Fibroblast of skin of abdomen (primary cell): ENCODE data around the gene TJAP1.
"Not testable (repeated sequence)": the region's sequence is repeated elsewhere in the genome, so short reads cannot be mapped to it uniquely, and the experiment has no call there.

Source experiments
- DNase-seq: peaks from one replicate; pipeline ENCODE4 v3.0.0-alpha.2; 2013

Gene TJAP1

DNA sequence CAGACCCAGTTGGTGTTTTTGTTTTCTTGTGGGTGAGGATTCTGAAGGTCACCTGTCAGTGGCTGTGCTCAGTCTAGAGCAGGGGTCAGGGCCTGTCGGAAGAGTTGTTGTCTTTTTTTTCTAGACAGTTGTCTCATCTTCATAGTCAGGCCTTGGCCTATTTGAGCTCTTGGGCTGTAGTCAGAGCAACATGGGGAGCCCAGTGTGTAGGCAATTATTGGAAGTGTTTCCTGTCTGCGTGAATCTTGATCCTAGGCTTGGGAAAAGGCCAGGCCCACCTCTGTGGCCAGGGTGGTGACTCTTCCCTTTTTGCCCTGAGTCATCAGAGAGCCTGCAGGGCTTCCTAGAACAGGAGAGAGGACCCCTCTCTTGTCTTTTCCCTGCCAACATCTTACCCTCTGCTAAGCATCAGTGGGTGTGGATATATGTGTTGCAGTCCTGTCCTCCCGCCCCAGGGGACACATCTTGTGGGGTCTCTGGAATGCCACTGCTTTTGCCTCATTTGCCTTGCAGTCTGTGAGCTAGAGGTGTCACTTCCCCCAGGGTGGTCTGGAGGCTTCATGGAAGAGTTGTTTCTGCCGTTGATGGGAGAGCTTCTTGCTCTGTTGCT, 11.4 kb downstream of the TJAP1 start:
- peak; percentile 28 for DNase-seq

DNA sequence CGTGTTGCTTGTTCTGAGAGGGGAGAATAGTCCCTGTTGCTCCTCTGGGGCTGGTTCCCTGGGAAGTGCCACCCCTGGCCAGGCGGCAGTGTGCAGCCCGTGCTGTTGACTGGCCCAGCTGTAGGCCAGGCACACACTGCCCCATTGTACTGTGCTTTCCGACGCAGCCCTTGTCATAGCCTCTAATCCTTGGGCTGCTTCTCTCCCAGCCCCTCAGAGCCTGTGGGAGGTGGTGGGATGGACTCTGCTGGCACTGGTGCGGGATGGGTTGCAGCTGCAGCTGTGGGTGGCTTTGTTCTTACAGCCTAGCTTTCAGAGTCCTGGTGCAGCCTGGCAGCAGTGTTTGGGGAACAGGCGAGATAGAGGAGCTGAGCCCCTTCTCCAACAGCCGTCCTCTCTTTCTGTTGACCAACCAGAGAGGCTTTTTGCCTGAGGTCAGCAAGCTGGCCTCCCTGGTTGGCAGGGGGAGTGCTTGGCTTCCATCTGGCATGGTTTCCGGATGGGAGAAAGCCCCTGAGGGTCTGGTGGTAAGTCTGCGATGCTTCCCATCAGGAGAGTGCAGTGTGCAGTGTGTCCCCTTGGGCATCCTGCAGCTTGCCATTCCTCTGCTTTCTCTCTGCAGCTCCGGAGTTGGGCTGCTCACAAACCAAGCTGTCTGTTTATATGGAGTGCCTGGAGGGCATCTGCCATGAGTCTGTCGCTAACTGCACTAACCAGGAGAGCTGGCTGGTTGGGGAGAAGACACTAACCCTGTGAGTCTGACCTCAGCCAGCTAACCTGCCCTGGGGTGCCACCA, 12.1 kb downstream of the TJAP1 start:
- DNase-seq: no peak

DNA sequence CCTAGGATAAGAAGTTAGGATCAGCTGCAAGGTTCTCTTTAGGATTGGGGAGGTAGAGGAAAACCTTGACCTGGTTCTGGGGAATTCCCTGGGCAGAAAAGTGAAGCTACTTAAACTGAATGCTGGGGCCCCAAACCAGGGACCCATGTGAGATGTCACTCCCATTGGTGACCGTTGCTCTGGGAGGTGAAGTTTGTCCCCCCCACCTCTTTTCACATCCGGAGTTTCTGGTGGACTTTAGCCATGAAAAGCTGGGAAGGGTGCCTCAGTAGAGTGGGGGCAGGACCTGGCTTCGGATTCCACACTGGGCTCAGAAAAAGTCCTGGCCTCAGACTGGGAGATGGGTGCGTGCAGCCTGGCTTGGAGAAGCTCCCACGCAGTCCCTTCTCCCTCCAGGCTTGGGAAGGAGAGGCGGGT, 13.2 kb downstream of the TJAP1 start:
- DNase-seq: no peak

DNA sequence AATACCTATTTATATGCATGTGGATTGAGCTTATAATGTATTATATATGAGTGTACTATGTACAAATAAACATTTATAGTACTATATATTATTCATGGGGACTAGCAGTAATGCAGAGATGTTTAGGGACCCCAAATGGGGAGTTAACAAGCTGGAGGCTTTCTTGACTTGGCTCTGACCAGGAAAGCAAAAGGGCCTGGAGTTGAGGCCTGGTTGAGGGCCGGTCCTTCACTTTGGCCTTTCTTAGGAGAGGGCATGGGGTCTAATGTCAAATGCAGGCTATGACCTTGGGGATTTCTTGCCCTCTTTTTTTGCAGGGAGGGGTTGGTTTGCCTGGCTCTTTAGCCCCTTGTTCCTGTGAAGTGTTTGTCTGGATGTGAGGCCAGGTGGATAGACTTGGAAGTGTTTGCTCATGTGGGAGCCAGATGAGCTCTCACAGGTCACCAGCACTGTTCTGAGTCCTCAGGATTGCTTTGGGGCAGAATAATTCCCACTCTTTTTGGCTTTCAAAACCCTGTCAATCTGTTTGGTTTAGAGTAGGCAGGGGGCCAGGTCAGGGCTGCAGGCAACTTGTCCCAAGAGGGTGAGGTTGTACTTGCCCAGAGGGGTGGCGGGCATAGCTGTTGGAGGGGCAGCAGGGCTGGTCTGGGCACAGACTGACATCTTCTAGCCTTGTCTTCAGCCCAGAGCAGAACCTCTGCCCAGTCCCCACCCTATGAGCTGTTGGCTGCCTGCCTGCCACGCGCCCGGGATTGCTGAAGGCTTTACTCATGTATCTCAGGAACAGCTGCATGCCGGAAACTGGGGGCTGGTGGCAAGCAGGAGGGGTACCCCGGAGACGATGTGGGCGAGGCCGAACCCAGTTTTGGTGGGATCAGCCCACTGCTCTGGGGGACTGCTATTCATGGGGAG, 14.6 kb downstream of the TJAP1 start:
- DNase-seq: peak; percentile 74

DNA sequence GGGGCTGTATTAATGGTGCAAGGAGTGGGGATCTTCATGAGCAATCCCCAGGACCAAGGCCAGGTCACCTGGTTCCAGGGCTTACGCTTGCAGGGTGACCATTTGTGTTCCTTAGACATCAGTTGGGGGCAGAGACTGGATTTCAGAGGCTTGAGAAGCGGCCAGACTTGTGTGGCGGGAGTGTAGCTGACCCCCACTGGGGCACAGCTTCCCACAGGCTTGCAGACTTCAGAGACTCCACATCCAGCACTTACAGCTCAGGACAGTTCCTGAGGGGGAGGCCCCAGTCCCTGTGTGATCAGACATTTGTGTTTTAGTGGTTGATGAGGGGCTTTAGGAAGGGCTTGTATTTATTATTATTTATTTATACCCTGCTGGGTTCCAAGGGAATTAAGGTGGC, 15.3 kb downstream of the TJAP1 start:
- DNase-seq: peak; percentile 12

DNA sequence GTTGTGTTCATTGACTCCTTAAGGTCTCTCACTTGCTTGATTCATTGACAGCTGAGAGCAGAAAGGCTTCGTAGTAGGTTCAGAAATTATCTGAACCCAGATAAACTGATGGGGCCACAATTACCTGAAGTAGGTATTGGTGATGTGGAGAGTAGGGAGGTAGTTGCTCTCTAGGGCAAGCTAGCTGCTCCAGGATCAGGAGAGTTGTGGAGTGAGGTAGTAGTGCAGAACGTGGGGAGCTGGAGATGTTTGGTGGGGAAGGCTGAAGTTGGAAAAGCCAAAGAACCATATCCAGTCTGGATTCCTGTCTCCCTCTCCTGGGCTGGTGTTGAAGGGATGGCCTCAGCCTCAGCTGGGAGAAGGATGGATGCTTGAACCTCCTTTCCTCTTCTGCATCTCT, 15.9 kb downstream of the TJAP1 start:
- no peak for DNase-seq

DNA sequence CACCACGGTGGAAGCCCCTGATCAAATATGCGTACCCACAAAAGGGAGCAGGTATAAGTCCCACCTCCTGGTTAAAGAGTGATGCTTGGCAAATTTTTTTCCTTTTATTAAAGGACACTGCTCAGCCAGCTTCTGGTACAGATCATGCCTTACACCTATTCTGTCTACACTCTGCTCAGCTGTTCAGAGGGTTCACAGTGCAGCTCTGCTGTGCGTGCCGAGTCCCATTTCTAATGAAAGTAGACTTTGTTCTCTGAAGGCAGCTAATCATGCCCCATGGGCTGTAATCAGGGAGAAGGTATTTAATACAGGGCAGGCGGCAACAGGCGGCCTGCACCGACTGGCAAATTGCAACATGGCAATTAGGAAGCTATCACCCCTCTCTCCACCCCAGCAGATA, 16.5 kb downstream of the TJAP1 start:
- no peak for DNase-seq

DNA sequence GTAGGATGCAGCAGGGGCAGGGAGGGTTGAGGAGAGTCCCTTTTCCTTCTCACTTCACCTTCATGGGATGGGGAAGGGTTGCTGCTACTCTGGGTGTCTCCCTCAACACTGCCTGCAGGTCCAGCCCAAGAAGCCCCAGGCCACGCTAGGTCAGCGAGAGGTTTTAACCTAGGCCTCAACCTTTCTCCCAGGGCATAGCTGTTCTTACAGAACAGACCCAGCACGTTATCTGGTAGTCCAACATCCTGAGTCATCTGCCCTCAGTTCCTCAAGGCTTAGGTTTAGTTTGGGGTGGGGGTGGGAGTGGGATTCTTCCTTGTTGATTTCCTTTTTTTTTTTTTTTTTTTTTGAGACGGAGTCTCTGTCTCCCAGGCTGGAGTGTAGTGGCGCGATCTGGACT, 17.0 kb downstream of the TJAP1 start:
- no peak for DNase-seq

DNA sequence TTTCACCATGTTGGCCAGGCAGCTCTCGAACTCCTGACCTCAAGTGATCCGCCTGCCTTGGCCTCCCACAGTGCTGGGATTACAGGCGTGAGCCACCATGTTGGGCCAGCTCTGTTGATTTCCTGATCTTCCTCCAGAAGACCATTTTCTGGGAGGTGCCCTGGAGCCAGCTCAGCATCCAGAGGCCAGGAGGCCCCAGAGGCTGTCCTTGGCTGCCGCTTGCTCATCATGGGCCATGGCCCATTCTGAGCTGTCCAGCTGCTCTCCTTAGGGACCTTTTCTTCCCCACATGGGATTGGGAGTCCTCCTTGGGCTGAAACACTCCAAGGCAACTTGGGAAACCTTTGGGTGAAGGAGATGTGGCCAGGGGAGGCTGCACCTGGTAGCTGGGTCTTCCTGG, 17.4 kb downstream of the TJAP1 start:
- DNase-seq: no peak

DNA sequence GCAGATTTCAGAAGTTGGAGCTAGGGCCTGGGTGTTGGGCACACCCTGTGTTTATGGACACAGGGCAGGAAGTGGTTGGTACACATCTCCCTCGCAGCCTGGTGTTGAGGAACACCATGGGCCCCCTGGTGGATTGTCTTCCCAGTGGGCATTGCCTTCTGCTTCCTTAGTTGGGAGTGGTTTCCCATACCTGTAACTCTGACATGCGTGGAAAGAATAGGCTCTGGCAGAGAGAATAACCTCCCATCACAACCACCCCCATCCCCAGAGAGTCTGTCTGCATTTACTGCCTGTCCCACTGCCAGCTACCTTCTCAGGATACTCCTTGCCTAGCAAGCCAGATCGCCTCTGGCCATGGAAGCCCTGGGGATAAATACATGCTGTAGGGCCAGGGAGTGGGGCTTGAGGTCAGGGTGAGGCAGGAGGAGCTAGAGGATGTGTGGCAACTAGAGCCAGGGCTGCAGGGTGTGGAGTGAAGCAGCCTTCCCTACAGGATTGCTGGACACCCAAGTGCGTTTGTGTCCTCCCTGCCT, 18.1 kb downstream of the TJAP1 start:
- no peak for DNase-seq

DNA sequence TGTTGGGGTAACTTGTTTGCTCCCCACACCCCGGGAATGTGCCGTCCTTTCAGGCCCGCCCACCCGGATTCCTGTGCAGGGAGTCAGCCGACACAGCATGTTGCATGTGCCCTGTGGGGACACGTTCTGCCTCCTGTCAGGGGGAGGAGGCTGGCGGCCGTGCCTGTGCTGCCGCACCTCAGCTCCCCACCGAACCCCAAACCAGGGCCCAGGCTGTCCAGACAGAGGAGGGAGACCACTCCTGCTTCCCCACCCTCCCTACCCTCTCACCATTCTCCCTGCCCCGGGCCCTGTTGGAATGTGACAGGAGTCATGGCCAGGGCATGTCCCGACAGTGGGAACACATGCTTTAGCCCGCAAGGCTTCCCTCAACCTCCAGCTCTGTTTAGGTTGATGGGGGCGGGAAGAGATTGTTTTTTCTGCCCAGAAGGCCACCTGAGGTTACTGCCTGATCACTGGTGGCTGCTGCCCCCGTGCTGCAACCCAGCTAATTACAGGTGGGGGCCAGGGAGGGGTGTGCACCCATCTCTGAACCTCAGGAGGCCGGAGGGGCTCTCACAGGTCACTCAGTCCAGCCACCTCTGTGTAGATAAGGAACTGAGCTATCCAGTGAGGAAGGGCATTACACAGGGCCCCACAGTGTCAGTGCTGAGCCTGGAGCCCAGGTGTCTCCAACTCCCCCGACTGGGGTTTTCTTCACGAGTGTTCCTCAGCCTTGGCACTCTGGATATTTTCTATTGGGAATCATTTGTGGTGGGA, 19.2 kb downstream of the TJAP1 start:
- DNase-seq: peak; percentile 52

DNA sequence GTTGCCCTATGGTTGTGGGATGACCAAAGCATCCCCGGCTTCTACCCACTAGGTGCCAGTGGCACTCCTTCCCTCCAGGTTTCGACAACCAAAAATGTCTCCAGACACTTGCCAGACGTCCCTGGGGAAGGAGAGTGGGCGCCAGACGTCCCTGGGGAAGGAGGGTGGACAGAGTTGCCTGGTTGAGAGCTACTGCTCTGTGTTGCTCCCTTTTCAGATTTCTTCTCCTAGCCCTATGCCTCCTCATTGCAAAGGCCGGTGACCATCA, 19.7 kb downstream of the TJAP1 start:
- no peak for DNase-seq

DNA sequence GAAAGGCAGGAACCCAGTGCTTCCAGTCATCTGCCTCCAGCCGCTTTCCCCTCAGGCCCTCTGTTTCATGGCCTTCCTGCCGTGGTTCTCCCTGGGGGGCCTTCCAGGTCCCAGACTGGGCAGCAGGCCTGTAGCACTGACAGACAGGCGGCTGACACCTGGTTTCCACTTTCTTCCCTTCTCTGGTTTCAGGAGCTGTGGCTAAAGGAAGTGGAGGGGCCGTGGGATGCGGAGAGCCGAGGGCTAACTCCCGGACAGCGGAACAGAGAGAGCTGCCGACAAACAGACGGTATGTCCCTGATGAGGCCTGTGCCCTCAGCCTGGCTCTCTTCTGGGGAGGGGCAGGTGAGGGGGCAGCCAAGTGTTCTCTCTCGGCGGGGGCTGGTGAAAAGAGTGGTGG, 20.3 kb downstream of the TJAP1 start:
- no peak for DNase-seq

DNA sequence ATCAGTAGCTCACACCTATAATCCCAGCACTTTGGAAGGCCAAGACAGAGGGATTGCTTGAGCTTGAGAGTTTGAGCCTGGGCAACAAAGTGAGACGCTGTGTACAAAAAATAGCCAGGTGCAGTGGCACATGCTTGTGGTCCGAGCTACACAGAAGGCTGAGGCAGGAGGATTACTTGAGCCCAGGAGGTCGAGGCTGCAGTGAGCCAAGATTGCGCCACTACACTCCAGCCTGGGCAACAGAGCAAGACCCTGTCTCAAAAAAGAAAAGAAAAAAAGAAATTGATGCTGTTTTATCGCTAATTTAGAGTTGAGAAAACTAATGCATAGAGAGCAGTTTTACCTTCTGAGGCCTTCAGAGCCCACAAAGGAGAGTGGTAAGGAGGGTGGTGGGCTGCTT, 20.9 kb downstream of the TJAP1 start:
- not testable (repeated sequence) for DNase-seq

DNA sequence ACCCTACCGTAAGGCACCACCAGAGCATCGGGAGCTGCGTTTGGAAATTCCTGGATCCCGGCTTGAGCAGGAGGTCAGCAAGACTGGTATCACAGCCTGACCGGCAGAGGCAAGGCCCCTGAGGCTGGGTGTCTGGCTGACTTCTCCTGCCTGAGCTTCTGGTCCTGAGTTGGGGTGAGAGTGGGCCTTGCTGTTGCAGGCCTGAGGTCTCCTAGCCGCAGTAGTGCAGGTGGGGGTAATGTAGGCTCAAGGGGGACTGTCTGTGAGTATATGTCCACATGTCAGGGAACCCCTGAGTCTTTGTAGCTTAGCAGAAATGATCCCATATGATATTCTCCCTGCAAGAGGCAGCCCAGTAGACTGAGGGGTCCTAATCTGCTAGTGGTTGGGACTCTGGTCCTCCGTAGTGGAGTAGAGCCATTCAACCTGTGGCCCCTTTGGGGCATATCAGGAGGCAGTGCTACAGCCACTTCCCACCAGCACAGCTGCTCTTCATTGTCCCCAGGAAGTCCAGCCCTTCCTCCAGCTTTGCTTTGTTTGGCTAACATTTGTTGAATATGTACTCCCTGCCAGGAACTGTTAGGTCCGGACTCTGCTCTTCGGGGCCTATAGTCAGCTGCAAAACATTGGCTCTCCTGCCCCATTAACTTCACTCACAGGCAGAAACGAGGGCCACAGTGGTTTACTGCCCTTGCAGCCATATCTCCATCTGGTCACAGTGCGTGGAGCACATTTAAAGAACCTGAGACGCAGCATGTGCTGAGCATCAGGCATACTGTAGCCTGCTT, 21.9 kb downstream of the TJAP1 start:
- no peak for DNase-seq

DNA sequence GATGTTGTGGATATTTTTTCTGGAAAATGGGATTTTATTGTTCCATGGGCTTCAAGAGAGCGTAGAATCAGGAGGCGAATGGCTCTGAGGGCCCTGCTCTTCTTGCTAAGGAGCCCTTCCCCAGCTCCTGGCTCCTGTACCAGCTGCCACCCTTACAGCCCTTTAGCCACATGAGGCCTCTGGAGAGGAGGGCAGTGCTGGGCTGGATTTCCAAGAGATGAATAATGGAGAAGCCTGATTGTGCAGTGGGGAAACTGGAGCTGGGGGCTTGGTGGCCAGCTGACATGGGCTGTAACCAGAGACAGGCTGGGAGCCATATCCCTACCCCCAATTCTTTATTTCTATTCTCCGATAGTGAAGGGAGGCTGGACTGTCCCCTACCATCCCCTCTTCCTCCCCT, 23.6 kb downstream of the TJAP1 start:
- DNase-seq: no peak

DNA sequence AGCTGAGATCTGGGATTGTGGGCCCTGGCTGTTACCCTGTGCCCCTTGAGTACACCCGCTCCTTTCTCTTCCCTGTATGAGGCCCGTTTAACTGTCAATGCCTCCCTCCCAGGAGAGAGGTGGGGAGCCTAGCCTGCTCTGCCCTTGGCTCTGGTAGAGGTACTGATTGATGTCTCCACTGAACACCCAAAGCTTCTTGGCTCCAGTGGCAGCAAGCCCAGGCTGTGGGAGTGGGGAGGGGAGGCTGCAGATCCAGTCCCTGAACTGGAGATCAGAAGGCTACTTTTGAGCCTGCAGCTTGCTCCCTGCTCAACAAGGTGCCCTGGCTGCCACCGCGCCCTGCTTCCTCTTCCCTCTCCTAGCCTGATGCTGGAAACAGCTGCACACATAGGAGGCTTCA, 25.3 kb downstream of the TJAP1 start:
- DNase-seq: no peak

DNA sequence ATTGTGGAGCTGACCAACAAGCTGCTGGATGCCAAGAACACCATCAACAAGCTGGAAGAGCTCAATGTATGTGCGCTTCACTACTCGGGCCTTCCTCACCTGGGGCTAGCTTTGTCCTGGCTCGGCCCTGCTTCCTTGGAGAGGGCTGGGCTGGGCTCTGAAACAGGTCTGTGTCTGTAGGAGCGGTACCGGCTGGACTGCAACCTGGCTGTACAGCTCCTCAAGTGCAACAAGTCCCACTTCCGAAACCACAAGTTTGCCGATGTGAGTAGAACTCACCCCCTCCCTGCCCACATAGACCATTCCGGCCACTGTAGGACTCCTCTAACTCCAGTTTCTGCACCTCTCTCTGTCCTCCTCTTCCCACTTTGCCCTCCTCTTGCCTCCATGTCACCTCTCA, 26.1 kb downstream of the TJAP1 start:
- DNase-seq: no peak

DNA sequence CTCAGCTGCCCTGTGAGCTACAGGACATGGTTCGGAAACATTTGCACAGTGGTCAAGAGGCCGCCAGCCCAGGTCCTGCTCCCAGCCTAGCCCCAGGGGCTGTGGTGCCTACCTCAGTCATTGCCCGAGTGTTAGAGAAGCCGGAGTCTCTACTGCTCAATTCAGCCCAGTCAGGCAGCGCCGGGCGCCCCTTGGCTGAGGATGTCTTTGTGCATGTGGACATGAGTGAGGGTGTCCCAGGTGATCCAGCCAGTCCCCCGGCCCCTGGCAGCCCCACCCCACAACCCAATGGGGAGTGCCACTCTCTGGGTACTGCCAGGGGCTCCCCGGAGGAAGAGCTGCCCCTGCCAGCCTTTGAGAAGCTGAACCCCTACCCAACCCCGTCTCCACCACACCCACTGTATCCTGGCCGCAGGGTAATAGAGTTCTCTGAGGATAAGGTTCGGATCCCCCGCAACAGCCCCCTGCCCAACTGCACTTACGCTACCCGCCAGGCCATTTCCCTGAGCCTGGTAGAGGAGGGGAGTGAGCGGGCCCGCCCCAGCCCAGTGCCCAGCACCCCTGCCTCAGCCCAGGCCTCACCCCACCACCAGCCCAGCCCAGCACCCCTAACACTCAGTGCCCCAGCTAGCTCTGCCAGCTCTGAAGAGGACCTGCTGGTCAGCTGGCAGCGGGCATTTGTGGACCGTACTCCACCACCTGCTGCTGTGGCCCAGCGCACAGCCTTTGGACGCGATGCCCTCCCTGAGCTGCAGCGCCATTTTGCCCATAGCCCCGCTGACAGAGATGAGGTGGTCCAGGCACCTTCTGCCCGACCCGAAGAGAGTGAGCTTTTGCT, 27.6 kb downstream of the TJAP1 start:
- DNase-seq: no peak

DNA sequence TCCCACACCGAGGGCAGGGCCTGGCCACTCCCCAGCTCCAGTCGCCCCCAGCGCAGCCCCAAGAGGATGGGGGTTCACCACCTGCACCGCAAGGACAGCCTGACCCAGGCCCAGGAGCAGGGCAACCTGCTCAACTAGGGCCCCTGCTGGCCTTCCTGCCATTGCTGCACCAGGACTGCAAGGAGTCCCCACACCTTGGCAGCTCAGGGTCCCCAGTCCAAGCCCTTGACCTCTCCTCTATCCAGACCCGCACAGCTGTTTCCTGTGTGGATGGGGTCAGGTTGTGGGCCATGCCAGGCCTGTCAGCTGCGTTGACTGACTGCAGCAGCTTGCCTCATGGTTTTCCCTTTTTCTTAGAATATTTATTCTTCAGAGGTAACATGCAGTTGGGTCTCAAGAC, 28.3 kb downstream of the TJAP1 start:
- no peak for DNase-seq

DNA sequence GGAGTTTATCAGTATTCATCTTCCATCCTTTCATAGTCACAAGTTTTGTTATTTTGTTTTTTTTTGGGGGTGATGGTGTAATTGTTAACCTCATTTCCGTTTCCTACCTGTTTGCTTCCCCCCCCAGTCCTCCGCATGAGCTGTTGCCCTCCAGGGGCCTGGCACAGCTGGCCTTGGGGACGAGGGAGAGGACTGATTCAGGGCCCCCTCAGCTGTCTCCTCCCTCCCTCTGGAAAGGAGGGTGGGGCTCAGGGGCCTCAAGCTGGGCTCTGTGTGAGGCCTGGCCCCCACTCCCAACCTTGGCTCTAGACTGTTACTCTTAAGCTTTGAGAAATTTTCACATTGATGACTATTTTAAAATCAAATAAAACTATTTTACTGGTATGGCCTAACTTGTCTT, 28.8 kb downstream of the TJAP1 start:
- DNase-seq: no peak
